GM12801 (cell line): ENCODE results near the gene SCARB1.

Experiments used
- CTCF ChIP-seq: IDR thresholded peaks from one replicate; pipeline ENCODE4 v1.5.1; 2011; ENCODE audit warnings: control low read depth; ENCODE audit not compliant: insufficient read length; ENCODE audit errors: extremely low read depth

The SCARB1 gene

GRCh38 chr12:124732275-124733075, 131.2 kb downstream of the SCARB1 start:
- TF ChIP-seq CTCF = no peak

GRCh38 chr12:124731869-124732268, 131.8 kb downstream of the SCARB1 start:
- no peak for TF ChIP-seq CTCF

- no peak for TF ChIP-seq CTCF
Observed at GRCh38 chr12:124730455-124730932, 133.2 kb downstream of the SCARB1 start.

- TF ChIP-seq CTCF = no peak
Observed at GRCh38 chr12:124727922-124728321, 135.7 kb downstream of the SCARB1 start.

GRCh38 chr12:124727264-124727800, 136.3 kb downstream of the SCARB1 start:
- TF ChIP-seq CTCF = no peak
